Gastrocnemius medialis (tissue), 4 donors: ENCODE data around the gene PCID2.

Experiments used
- CTCF ChIP-seq, 5 experiments: fragments of 450-650 bp in 3 of 5; fragments of 200-600 bp in 2 of 5; sonication (generic) in 2 of 5; IDR thresholded peaks in 4 of 5; conservative IDR thresholded peaks in 1 of 5; 1 replicate in 4 of 5; 2 replicates in 1 of 5; pipeline ENCODE4 v1.5.1; 2016 to 2019; ENCODE audit warnings: antibody characterized with exemption in 5 of 5, mild to moderate bottlenecking in 3 of 5, moderate library complexity in 3 of 5
- POLR2A ChIP-seq, 2 donors: fragments of 450-650 bp; IDR thresholded peaks; one replicate each; pipeline ENCODE4 v1.6.1; 2017; ENCODE audit warnings: antibody characterized with exemption in 2 of 2, mild to moderate bottlenecking in 2 of 2, moderate library complexity in 2 of 2

DNA sequence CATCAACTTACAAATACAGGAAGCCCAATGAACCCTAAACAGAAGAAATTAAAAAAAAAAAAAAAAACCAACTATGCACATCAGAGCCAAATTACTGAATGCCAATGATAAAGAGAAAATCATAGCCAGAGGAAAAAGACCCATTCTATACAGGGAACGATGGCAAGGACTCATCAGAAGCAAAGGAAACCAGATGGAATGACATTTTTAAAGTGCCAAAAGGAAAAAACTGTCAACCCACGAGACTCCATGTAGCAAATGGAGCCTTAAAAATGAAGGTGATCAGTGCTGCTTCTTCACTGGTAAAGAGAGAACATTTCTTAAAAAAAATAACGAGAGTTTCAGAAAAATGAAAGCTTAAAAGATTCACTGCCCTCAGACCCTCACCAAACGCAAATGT is 18.3 kb downstream of the PCID2 start:
- TF ChIP-seq CTCF (IDR thresholded peaks at IDR 0.05 in 4 of 5, conservative IDR thresholded peaks at IDR 0.05 in 1 of 5): no peak
- no peak for TF ChIP-seq POLR2A (IDR thresholded peaks at IDR 0.05)
